ENCODE measurements around the gene RUNDC1.
"Not testable (repeated sequence)": the region's sequence is repeated elsewhere in the genome, so short reads cannot be mapped to it uniquely, and the experiment has no call there.

Gene RUNDC1

DNA sequence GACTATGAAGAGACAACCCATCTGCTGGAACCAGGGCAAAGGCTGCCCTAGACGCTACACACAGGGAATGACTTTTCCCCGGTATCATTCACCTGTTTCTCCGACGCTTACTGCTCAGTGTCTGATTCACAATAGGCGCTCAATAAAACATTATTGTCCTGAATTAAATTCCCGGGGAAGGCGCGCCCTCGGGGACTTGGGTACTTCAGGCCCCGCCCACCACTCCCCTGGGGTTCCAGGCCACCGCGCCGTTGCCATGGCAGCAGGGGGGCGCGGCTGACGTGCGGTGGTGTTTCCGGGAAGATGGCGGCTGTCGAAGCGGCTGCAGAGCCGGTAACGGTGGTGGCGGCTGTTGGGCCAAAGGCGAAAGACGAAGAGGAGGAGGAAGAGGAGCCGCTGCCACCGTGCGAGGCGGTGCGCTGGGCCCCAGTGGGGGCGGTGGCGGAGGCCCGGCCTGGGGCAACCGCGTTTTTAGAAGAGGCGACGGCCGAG is at the start of gene RUNDC1:
Gene RUNDC1, plus strand, starts transcription at position 292 of the 492 bp plus-strand sequence. Its CDS starts 12 bp downstream, at position 304.
- DNase-seq: peak; percentile 80

DNA sequence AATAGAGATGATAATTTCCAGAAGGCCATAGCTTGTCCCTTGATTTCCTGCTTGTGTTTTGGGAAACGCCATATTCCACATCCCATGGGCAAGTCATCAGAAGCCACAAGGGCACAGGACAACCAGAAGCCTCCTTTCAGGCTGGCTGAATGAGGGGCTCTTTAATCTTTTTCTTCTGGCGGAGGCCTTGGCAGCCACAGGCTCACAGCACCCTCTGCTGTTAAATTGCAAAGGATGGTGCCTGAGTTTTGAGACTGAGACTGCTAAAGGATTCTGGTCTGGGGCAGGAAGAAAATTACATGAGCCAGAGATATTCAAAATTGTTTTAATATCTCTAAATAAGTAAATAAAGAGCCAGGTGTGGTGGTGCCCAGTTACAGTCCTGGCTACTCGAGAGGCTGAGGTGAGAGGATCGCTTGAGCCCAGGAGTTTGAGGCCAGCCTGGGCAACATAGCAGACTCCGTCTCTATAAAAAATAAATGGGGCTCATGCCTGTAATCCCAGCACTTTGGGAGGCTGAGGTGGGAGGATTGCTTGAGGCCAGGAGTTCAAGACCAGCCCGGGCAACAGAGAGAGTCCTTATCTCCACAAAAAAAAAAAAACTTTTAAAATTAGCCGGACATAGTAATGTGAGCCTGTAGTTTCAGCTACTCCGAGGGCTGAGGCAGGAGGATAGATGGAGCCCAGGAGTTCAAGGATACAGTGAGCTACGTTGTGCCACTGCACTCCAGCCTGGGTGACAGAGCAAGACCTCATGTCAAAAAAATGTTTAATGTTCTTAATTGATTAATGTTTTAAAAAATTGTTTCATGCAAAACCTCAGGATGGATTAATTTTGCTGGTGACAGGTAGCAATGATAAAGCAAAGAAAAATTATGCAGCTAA is 42.4 kb upstream of the RUNDC1 start:
- peak; percentile 53 for DNase-seq

DNA sequence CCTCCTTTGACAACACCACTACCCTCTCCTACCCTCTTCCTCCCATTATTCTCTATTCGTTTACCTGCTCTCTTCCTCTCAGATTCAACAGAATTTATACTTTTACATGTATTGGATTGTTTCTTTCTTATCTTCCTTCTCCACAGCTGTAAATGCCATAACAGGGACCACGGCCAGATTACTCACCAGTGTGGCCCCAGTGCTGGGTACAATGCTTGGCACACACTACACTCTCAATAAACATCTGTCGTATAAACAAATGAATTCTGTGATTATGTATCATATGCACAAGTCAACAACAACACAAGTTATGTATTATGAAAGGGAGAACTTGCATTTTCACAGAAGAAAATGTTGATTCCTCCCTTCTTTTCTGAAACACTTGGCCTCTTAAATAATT is 36.2 kb upstream of the RUNDC1 start:
- no peak for DNase-seq

DNA sequence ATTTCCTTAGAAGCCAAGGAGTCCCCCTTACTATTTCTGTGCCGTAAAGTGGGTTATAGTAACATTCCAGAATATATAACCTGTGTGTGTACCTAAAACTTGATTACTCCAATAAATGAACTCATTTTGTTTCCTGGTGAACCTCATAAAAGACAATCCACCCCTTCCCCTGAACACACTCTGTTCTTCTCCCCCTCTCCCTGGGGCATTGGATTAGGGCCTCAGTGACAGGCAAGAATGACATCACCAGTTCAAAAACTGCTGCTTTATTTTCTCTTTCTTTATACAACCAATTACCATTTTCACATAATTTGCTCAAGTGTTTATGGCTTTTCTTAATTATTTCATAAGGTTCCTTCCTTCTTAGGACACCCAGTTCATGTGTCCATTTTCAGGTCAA is 33.6 kb upstream of the RUNDC1 start:
- DNase-seq: no peak

DNA sequence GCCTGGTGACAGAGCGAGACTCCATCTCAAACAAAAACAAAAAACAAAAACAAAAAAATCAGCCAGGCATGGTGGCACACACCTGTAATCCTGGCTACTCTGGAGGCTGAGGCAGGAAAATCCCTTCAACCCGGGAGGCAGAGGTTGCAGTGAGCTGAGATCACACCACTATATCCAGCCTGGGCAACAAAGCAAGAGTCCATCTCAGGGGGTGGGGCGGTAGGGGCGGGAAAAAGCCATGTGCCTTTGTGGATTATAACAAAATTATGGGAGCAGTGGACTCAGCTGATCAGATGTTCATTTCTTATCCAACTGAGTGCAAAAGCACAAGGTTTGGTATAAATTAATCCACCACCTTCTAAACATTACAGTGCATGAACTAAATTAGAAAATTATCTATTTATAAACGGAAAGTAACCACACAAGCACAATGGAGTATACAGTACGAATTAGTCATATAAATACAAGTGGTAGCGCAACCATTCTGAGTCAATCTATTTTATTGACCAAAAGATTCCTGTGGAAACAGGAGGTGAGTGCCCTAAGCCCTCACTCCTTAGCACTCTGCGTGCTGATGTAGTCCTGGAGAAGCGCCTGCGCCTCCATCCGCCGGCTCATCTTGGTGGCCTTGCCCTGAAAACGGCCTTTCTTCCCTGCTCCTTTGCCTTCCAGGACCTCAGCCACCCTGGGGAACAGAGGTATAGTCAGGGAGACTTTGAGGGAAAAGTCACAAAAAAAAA is 30.2 kb upstream of the RUNDC1 start:
- no peak for DNase-seq

DNA sequence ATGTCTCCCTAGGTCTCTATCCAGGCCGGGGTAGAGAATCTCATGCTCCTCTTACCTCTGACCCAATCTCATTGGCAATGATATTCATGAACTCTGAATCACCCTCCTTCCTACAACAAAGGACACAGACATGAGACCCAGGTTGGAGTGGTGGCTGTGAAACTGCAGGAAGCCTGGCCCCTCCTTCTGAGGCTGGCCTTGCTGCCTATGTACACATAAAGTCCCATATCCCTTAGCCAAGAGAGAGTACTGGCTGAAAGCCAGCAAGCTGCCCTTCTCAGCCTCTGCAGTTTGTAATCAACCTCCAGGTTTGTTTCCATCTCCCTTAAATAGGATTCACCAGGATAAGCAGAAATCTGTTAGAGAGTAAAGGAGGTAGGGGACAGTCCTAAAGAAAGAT is 26.7 kb upstream of the RUNDC1 start:
- DNase-seq: no peak

DNA sequence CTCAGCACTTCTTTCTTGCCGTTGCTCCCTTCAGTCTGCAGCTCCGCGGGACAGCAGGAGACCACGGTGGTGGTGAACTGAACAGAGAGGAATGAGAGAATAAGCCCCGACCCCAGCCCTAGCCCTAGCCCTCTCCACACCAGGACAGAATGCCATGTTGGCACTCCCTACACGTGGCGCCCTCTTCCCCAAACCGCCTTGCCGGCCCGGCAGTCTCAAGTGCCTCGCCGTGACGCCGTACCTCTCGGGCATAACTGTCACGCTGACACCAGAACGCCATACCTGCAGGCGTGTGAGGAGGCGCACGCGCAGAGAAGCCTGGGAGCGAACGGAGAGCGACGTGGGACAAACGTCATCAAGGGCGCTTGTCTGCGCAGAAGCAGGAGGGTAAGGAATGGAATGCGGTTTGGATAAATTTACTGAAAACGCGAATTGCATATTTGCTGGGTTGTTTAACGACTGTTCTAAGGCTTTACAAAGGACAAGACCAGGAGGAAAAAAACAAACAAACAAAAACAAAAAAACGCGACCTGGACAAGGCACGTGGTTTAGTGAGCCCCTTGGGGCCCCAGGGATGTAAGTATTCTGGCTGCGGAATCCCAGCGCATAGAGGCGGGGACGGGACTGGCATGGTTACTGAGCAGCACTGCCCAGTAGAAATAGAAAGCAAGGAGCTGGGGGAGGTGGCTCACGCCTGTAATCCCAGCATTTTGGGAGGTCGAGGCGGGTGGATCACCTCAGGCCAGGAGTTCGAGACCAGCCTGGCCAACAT is 16.0 kb upstream of the RUNDC1 start, which contains the start of gene AARSD1:
Gene AARSD1, minus strand, starts transcription at position 294 of the 772 bp plus-strand sequence. Its CDS starts 14 bp downstream, at position 280.
- peak; percentile 95 for DNase-seq

DNA sequence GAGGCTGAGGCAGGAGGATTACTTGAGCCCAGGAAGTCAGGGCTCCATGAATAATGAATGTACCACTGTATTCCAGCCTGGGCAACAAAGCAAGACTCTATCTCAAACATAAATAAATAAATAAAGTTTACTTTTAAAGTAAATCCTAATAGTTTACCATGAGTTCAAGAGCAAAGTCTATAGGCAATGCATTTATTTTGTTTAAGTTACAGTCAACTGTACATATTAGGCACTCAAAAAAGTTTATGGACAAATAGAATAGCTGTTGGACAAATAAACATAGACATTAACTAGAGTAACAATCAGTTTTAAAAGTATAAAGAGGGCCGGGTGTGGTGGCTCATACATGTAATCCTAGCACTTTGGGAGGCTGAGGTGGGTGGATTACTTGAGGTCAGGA is 12.4 kb upstream of the RUNDC1 start:
- DNase-seq: no peak

DNA sequence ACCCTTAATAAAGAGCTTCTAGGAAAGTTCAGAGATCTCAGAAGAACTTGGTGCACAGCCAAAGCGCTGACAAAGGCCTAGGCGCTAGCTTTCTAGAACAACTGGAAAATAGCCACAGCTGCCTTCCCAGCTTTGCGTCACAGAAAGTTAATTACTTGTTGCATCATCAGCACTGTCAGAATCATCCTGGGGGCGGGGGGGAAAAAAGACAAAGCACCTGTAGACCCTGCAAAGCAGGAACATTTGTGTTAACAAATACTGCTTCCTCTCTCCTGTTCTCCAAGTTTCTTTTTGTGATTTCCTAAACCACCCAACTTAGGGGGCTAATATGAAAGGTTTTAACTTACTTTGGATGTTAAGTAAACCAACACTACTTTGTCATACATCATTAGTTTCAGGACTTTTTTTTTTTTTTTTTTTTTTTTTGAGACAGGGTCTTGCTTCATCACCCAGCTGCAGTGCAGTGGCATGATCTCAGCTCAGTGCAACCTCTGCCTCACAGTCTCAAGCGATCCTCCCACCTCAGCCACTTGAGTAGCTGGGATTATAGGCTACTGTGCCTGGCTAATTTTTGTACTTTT is 11.3 kb upstream of the RUNDC1 start:
- no peak for DNase-seq

DNA sequence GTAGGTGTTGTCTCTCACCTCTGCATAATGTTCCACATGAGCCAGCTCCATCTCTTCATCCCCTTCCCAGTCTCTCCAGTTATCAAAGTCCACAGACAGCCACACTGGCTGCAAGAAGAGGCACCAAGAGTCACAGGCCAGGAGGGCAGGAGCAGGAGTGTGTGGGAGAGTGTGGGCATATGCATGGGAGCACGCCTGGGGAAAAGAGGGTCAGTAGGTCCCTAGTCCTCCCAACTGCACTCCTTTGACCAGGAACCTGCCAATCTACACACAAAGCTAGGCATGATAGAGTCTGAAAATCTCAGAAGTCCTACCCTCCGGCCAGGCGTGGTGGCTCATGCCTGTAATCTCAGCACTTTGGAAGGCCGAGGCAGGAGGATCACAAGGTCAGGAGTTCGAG is 8.8 kb upstream of the RUNDC1 start:
- no peak for DNase-seq

DNA sequence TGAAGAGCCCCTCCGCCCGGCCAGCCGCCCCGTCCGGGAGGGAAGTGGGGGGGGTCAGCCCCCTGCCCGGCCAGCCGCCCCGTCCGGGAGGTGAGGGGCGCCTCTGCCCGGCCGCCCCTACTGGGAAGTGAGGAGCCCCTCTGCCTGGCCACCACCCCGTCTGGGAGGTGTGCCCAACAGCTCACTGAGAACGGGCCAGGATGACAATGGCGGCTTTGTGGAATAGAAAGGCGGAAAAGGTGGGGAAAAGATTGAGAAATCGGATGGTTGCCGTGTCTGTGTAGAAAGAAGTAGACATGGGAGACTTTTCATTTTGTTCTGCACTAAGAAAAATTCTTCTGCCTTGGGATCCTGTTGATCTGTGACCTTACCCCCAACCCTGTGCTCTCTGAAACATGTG is 7.0 kb upstream of the RUNDC1 start:
- DNase-seq: not testable (repeated sequence)

DNA sequence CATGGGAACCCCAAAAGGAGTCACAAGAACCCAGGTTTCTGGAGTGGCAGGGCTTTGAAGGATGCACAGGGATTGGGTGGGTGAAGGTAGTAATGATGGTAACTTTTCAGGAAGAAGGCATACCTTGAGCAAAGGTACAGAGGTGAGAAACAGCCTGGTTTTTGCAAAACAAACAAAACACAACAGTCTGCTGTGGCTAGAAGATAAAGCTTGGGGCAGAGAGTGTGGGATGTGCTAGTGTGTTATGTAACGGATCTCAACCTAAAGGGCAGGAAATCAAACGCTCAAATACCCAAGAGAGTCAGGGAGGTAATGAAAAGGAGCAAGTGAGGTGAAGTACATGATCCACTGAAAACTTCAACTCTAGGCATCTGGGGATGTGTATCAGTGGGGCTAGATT is 5.1 kb upstream of the RUNDC1 start:
- no peak for DNase-seq

DNA sequence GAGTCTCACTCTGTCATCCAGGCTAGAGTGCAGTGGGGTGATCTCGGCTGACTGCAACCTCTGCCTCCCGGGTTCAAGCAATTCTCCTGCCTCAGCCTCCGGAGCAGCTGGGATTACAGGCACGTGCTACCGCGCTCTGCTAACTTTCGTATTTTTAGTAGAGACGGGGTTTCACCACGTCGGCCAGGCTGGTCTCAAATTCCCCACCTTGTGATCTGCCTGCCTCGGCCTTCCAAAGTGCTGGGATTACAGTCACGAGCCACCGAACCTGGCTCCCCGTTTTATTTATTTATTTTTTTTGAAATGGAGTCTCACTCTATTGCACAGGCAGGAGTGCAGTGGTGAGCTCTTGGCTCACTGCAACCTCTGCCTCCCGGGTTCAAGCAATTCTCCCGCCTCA is 4.7 kb upstream of the RUNDC1 start:
- not testable (repeated sequence) for DNase-seq

DNA sequence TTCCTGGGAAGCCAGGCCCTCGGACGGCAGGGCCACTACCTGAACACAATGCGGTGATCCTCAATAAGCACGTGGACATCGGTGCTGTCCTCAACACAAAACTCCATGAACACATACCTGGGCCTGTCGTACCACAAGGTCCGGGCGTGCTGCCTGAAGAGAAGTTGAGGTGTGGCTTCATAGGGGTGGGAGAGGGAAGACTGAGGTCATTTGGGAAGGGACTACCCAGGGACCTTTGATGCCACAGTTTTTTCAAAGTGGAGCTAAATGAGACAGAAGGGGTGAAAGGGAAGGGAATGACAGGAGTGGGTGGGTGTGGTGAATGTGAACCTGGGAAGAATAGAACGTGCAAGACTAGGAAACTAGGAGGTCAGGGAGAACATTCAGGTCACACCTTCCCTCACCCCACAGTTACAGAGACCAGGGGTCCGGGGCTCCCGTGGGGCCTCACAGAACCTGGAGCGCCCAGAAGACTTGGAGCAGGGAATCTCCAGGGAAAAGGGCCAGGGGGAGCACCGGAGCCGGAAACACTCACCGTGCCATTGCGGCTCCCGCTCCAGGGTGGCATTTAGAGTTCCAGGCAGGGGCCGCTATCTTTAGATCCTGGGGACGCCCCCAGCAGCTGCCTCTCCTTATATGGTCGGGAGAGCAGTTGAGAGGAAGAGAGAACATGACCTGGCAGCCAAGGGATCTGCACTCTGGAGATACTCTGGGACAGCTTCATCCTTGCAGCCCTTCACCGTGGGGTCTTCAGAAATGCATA is 673 bp upstream of the RUNDC1 start, which contains the start of gene PTGES3L:
Gene PTGES3L, minus strand, starts transcription at position 570 of the 763 bp plus-strand sequence. Its CDS starts 27 bp downstream, at position 543.
- DNase-seq: peak; percentile 63

DNA sequence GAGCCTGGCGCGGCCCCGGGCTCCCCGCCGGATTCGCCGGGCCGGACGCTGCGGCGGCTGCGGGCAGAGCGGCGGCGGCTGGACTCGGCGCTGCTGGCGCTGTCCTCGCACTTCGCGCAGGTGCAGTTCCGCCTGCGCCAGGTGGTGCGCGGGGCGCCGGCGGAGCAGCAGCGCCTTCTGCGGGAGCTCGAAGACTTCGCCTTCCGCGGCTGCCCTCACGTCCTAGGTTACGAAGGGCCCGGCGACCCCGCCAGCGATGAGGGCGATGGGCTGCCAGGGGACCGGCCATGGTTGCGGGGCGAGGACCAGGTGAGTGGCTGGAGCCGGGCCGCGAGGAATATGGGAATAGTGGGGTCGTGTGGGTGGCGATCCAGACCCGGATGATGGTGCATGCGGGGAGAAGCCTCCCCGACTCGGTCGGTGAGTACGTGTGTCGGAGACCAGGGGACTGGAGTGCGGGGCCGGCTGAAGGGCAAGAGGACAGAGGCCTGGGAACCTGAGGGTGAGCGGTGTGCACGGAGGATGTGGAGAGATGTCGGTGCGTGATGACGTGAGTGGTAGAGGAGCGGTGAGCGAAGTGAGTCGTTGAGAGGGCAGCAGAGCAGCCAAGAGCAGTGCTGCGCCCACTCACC is 517 bp downstream of the RUNDC1 start:
- peak; percentile 46 for DNase-seq

DNA sequence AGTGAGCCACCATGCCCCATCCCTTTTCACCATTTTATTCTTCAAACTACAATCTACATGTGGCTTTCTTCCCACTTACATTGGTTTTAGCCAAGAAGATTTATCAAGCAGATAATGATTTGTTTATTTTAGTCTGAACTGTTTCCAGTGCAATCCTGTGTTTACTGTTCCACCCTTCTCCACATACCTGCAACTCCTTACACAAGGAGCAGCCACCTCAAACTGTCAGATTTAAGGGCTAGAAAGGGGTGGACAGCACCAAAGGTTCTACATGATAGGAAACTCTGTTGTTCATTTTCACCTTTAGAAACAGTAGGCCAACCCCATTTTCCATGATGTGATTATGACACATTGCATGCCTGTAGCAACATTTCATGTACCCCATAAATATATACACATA is 1.9 kb downstream of the RUNDC1 start:
- no peak for DNase-seq

DNA sequence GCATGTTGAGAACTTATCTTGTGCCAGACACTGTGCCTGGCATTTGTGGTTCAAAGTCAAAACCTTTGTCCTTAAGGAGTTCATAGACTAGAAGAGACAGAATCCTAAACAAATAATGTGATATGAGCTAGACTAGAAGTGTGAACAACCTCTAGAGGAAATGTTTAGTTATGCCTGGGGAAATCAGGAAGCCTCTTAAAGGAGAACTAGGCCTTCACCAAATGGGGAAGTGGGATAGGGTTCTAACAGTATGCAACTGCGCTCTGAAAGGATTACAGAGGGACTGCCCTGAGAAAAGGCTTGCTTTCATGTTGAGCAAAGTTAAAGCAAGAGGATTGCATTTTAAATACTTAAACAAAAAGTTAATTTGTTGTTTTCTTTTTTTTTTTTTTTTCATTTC is 4.9 kb downstream of the RUNDC1 start:
- no peak for DNase-seq

DNA sequence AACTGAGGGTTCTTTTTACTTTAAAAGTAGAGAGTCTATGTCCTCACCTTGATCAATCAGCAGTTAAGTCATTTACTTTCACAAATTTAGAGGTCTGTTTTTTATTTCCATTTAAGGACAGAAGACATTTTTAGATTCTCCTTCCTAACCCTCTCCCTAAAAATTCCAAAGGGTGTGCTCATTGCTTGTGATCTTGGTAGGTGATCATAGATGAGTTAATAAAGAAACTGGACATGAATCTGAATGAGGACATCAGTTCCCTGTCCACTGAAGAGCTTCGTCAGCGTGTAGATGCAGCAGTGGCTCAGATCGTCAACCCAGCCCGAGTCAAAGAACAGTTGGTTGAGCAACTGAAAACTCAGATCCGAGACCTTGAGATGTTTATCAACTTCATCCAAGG is 8.8 kb downstream of the RUNDC1 start:
- no peak for DNase-seq

DNA sequence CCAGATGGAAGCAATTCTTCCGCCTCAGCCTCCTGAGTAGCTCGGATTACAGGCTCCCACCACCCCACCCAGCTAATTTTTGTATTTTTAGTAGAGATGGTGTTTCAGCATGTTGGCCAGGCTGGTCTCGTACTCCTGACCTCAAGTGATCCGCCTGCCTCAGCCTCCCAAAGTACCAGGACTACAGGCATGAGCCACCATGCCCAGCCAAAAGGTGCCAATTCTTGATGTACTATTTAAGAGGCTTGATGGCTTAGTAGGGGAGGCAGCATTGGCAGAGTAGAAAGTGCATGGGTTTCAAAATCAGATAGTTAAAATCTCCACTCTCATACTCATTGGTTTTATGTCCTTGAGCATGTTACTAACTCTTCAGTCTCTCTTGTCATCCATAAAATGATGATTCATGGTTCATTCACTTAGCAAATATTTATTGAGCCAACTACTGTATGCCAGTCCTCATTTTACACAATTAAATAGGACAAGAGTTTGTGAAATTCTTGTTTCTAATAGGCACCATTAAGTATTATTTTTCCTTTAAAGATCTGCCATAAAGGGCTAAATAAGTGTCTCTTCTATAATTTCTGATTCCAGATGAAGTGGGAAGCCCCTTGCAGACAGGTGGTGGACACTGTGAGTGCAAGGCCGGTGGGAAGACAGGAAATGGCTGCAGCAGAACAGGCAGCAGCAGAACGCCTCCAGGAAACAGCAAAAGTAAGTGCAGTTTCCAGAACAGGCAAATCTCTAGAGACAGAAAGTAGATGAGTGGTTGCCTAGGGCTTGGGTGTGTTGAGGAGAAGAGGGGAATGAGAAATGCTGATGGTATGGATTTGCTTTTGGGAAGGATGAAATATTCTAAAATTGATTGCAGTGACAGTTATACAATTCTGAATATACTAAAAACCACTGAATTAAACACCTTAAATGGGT is 9.6 kb downstream of the RUNDC1 start:
- no peak for DNase-seq

DNA sequence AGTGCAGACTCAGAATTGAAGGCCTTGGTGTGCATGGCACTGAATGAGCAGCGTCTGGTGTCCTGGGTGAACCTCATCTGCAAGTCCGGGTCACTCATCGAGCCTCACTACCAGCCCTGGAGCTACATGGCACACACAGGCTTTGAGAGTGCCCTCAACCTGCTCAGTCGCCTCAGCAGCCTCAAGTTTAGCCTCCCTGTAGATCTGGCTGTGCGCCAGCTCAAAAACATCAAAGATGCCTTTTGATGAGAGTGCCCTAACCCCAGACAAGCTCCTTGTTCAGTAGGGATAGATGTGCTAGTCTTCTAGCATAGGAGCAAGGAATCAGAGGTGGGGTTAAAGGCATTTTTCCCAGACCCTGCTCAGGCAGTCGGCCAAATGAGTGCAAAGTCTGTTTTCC is 11.1 kb downstream of the RUNDC1 start:
- DNase-seq: no peak
